ENCODE data around the gene MAMLD1.

The MAMLD1 gene

DNA sequence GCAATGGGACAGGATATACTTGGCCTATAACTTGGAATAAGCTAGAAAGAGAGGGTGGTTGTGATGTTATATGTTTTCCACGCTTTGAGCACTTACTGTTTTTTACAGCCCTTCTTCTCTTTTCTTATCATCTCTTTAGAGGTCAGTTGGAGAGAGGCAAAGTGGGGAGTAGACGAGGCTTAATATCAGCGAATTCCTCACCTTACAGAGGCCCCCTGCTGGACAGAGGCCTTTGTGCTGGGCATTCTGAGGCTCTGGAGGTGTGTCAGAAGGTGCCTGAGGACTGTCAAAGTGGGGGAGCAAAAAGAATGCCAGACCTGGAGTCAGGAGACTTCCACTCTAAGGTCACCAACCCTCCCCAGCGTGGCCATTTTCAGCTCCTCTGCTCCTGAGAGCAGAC is 42.5 kb downstream of the MAMLD1 start:
- no peak for DNase-seq (ENCODE audit: low spot score)

DNA sequence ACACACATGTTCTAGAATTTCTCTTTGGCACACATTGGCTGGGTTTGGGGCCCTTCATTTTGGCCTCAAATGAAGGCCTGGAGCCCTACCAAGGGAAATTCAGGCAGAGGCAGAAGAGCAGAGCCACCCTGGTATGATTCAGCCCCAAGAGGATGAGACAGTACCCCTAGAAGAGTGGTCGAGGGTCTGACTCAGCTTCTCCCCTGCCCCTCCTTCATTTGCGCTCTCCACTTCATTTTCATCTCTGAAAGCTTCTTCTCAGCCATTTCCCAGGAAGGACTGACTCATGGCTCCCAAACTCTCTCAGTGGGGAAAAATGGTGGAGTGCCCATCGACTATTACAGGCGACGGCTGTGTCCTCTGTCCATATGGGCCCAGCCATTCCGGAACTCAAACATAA is 43.5 kb downstream of the MAMLD1 start:
- DNase-seq (ENCODE audit: low spot score): no peak

DNA sequence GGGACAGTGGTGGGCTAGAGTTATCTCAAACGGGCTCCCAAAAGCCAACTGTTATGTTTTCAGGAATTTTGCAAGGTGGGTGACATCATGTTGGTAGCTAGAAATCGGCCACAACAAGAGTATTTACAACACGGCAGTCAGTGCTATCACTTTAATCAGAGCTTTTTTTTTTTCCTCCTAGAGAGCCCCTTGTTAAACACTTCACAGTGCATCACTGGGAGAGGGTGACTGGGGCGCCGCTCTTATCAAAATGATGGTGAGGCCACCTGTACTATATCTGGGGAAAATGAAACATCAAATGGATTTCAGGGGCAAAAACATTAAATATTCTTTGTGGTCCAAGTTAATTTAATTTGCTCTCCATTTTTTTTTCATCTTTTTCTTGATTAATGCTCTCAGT is 44.9 kb downstream of the MAMLD1 start:
- no peak for DNase-seq (ENCODE audit: low spot score)

DNA sequence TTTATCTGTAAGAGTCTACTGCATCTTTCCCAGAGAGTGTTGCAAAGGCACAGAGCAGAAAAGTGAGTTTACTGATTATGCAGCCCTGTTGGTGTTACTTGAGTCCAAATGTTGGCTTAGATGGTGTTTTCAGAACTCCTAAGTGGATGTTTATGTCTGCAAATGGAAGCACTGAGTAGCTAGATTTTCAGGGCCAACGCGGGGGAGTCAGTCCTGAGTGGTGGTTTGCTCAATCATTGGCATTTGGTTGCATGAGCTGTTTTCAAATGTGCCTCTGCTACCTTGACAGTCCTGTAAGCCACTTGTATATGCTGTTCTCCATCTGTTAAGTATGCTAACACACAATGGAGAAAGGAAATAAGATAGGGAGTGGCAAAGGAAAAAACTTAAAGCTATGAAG is 45.4 kb downstream of the MAMLD1 start:
- peak; percentile 8 for DNase-seq (ENCODE audit: low spot score)

DNA sequence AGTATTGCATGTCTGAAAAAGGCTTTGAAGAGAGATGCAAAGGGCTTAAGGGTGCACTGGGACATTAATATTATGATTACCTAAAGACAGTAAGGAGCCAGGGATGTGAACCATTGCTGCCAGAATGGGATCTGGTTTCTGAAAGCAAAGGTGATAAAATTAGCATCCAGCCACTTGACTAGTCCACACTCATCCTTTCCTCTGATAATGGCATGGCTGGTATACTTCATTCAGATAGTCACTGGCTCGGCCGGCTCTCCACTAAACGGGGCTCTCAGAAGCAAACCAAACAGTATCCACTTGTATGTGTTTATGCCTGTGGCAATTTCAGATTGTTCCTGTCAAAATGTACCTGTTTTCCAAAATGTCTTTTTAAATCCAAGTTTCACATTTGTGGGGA is 46.4 kb downstream of the MAMLD1 start:
- DNase-seq (ENCODE audit: low spot score): no peak

DNA sequence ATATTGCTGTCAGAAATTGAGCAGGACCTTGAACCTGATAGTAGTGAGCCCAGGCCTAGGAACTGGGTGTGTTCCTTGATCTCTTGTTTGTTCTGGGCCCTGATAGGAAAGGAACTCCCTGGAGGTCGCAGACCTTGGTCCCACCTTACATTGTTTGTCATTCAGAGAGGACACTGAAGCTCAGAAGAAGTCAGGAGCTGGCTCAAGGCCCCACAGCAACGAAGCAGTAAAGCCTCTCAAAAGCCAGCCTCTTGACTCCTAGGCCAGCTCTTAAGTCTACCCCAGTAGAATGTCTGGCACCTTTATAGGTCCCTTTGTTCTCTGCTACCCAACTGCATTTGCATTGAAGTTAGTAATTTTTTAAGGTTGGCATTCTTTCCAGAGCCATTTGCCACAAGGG is 46.8 kb downstream of the MAMLD1 start:
- no peak for DNase-seq (ENCODE audit: low spot score)

DNA sequence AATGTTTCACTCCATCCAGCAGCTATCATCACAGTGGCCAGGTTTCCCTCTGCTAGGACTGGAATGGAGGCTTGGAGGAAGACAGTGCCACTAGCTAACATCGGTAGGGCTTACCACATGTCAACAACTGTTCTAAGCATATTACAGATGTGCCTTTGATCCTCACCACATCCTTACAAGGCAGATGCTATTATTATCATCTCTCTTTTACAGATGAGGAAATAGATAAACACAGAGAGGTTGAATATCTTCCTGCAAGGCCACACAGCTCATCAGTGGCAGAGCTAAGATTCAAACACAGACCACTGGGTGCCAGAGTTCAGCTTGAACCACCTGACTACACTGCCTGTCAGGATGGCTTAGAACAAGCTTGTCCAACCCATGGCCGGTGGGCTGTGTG is 47.4 kb downstream of the MAMLD1 start:
- no peak for DNase-seq (ENCODE audit: low spot score)

DNA sequence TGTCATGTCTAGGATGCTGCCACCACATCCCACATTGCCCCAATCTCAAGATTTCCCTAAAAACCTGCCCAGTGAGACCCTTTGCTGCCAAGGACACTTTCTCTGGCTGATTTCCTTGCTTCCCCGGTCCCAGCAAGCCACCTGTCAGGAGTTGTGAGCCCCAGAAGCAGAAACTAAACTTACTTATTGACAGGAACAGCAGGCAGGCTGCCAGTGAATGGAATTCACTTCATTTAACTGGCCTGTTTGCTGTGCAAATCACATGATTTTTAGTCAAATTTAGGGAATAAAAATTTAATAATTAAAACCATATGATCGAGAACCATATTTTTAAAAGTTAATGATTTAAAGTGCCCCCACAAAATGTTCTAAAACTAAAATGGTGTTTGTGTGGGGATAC is 48.5 kb downstream of the MAMLD1 start:
- DNase-seq (ENCODE audit: low spot score): no peak

DNA sequence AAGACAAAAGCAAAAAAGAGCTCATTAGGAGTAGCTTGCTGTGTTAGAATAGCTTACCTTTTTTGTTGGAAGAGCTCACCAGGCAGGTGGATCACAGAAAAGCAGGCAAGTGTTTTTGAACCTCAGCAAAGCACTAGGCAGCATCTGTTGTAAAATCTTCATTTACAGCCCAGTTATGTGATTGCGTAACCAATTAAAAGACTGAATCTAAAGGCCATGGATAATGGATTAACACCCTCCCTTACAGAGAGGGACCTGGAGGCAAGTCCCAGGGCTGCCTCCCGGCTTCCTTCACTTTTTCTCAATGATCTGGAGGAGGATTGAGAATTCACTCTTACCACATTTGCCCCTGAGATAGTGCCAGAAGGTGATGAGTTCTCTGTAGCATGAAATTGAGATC is 51.1 kb downstream of the MAMLD1 start:
- no peak for DNase-seq (ENCODE audit: low spot score)

DNA sequence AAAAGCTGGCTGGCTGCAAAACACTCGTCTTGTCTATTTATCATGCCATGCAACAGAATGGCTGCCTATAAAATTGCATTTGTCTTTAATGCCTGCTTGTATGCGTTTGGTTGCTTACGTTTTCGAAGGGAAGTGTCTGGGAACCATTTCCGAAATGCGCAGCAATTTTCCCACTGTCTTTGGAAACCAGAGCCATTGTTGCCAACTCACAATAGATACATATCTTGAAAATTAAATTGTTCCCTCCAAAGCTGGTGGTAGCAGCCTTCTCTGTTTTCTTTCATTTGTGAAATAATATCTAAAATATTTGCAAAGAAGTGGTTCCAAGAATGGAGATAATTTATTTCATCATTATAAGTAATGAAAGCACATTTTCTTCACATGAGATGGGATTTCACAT is 53.4 kb downstream of the MAMLD1 start:
- DNase-seq (ENCODE audit: low spot score): no peak

DNA sequence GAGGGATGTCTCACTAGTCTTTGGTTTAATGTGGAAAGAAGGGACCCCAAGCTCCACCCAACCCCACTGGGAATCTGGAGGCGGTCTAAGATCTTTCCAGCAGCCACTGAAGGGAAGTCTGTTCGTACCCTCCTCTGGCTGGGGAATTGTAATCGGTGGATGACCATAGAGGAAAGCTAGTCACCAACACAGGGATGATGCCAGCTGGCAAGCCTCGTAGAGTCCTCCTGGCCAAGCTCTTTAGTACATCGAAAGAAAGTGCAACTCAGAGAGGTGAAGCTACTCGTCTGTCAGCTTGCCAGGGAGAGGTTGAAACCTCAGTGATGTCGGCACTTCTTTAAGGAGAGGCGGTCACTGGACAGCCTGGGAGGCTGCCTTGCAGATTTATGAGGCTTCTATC is 58.7 kb downstream of the MAMLD1 start:
- no peak for DNase-seq (ENCODE audit: low spot score)

DNA sequence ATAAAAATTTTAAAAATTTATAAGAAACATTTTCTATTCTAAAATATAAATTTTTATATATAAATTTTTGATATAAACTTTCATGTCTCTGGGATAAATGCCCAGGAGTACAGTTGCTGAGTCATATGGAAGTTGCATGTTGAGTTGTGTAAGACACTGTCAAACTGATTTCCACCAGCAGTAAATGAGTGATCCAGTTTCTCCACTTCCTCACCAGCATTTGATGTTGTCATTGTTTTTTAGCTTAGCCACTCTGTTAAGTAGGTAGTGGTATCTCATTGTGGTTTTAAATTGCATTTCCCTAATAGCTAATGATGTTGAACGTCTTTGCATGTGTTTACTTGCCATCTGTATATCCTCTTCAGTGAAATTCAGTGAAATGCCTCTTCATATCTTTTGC is 66.5 kb downstream of the MAMLD1 start:
- DNase-seq (ENCODE audit: low spot score): no peak

DNA sequence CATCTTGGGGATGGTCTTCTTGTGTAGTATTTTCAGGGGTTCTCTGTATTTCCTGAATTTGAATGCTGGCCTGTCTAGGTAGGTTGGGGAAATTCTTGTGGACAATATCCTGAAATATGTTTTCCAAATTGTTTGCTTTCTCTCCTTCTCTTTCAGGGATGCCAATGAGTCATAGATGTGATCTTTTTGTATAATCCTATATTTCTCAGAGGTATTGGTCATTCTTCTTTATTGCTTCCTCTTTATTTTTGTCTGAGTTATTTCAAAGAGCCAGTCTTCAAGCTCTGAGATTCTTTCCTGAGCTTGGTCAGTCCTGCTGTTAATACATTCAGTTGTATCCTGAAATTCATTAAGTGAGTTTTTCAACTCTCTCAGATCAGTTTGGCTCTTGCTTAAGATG is 73.1 kb downstream of the MAMLD1 start:
- DNase-seq (ENCODE audit: low spot score): no peak

DNA sequence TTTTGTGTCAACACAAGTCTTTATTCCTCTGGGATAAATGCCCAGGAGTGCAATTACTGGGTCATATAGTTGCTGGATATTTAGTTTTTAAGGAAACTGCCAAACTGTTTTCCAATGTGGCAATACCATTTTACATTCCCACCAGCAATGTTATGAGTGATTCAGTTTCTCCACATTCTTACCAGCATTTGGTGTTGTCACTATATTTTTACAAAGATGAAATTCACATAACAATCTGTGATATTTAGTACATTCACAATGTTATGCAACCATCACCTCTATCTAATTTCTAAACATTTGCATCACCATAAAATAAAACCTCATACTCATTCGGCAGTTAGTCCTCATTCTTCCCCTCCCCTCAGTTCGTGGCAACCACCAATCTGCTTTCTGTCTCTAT is 75.0 kb downstream of the MAMLD1 start:
- no peak for DNase-seq (ENCODE audit: low spot score)

DNA sequence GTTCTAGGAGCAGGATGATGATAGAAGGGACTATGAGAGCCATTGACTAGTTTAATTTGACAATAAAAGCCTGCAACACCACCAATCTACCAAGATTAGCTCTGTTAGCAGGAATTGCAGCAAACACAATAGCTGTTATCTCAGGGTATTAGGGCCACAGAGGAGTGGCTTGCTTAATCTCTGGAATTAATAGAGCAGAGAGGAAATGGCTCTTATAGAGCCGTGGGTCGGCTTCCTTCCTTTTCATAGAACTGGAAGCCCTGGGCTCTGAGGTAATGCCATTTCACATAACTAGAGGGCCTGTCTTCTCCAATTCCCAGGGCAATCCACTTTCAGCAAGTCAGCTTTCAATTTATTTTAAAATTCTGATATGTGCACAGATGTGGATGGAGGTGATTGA is 83.0 kb downstream of the MAMLD1 start:
- no peak for DNase-seq (ENCODE audit: low spot score)

DNA sequence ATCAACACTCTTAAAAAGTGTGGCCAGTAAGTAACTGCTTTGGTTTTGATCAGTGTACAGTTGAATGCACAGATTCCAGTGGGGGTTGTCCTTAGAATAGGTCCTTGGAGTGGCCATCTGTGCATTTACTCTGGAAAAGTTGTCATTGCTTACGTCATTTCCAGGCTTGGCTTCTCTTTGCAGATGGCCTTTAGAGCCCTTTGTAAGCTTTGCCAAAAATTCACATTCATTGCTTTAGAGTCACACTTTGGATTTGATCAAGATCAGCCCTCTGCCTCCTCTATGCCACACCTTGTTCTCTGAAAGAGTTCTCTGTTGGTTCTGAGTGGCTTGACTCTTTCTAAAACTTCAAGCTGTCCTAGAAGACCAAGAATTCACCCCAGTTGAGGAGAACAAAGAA is 83.9 kb downstream of the MAMLD1 start:
- DNase-seq (ENCODE audit: low spot score): no peak

DNA sequence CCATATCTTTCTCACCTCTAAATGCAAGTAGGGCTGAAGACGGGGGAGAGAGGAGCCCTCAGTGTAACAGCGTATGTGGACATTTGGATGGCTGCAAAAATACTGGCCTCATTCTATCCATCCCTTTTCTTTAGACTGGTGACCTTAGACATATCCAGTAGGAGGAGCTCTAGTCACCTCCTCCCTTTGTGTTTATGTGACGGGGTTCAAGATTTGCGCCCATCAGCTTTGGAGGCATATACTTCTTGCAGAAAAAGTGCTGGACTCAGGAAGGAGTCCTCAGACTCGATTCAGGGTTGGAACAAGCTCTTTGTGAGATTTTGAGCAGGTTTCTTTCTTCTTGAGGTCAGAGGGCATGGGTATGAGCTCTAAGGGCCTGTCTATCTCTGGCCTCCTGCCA is 86.2 kb downstream of the MAMLD1 start:
- DNase-seq (ENCODE audit: low spot score): no peak

DNA sequence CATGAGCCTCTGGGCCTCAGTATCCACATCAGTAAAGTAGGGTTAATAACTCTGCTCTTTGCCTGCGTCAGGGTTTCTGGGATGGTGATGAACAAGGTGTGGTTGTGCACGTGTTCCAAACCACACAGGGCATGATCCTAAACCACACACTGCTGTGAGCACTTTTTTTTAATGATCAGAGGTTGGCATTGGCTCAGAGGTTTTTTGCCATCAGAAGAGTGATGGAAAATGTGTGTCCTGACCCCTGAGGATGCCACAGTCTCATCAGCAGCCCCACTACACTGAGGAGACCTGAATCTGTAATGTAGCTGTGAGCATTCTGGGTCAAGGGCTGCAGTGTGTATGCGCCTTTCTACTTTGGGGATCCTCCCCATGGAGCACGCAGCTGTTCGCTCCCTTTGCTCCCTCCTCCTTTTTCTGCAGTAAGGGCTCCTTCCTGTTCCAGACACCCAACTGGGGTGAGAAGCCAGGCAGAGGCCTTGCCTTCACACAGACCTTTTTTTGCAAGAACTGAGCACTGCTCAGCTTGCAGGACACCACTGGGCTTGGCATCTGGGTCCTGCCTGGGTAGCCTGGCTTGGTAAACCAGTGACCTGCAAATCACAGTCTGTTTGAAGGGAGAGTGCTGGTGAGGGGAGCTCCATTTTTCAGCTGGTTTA is 87.5 kb downstream of the MAMLD1 start:
- no peak for DNase-seq (ENCODE audit: low spot score)

DNA sequence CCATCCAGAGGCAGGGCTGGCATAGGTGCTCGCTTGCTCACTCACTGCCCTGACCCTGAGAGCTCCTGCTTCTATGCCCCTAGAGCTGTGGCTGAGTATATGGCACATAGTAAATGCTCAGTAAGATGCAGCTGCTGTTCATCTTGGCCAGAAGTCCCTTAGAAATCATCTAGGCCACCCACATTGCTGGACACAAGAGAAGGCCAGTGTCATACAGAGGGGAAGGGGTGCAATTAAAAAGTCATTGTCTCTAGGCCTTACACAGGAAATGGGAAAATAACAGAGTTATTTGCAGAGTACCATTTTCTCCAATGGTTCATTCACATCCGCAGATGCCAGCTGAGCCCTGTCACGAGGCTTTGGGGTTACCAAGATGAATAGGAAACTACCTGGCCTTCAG is 88.8 kb downstream of the MAMLD1 start:
- DNase-seq (ENCODE audit: low spot score): no peak

DNA sequence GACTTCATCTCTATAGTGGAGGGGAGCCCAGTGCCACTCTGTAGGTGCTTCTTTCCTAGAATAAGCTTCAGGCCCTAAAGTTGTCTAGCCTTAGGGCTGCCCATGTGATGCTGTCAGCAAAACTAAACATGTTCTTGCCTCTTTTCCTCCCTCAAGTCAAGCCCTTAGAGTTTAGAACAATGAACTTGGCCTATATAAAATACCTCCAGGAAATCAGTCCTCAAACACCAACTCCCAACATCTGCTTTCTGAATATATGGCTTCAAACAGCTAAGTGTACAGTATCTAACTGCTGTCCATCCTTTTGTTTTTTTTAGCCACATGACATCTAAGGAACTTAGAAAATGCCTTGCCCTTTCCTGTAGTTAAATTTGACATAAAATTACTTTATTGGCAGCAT is 91.0 kb downstream of the MAMLD1 start:
- DNase-seq (ENCODE audit: low spot score): no peak

DNA sequence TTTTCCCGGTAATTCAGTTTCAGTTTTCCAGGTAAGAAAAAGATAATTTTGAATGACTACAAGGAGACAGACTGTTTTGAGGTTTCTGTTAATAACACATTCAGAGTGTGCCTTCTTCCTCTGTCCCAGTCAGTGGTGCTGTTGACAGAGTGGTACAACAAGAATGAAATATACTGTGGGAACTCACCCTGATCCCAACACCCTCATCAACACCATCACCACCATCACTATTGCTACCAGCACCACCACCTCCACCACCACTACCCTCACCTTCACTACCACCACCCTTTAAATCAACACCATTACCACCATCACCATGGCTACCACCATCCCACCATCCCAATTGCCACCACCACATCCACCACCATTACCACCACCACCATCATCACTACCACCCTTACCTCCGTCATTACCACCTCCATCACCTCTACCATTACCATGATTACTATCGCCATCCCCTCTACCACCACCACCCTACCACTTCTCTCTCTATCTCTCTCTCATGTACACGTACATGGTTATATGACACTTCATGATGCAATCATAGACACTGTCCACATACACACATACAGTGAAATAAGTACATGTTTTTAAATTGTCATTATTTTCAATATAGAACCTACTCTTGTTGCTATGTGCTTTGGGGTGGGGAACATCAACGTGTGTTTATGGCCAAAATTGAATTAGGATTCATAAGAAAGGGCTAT is 91.5 kb downstream of the MAMLD1 start:
- DNase-seq (ENCODE audit: low spot score): no peak

DNA sequence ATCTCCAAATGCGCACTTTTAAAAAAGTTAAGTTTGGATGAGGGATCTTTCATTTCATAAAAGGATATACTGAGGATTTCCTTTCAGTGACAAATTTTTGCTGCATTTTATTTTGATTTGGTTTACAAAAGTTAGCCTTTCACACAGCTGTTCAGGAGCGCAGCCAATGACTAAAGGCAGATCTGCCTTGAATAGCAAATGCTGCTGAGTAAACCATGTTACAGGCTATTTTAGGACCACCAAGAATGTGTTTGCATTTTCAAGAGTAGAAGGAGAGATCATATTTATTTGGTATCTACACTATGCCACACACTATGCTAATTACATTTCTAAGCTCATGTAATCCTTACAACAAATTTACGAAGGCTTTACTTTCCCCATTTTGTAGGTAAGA is 92.1 kb downstream of the MAMLD1 start:
- no peak for DNase-seq (ENCODE audit: low spot score)

DNA sequence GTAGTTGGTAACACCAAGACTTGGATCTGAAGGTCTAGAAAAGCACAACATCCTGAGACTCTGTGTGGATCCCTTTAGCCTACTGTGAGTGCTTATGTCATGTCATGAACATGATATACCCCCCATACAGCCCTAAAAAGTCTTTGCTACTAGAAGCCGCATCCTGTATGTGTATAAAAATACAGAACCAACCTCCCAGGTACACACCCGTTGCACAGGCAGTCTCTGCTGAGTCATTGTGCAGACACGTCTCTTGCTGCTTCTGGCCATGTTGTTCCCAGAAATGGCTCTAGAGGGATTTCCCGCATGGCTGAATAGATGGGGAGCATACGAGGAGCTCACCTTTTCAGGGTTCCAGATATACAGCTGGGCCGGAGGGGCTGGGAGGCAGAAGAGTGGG is 93.3 kb downstream of the MAMLD1 start:
- DNase-seq (ENCODE audit: low spot score): no peak

DNA sequence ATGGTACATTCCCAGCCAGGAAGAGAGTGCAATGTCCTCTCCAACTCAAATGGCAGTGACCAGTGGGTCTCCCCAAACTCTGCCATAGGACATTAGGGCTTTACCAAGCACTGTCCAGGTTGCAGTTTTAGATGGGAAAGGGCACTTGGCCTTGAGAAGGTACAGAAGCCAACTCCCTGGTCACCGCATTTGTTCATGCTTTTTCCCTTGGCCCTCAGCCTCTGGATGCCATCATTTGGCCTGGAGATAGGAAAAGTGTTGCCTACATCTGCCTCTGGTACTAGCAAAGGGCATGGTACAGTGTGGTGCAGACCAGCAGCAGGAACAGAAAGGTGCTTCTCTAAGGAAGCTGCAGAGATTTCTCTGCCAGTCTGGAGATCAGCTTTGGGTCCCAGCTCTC is 93.8 kb downstream of the MAMLD1 start:
- no peak for DNase-seq (ENCODE audit: low spot score)
